Karpas-422 (cell line): ENCODE data around the gene HPCA. TPM values are rescaled to one million over a fixed set of nuclear protein-coding genes. Genes with fewer than 3 reads are reported as not detected.
A peak's percentile ranks its signal among the peaks of the same experiment; 100 is the strongest.

Experiments used
- DNase-seq: peaks from one replicate; pipeline ENCODE4 v3.0.0-alpha.2; 2015
- H2AFZ ChIP-seq: fragments of 200-600 bp; sonication (generic); 2 replicates; pipeline ENCODE4 v1.6.1; 2014; ENCODE audit warnings: antibody characterized with exemption, low read length, mixed read lengths
- H3K27ac ChIP-seq: fragments of 200-600 bp; sonication (generic); 2 replicates; pipeline ENCODE4 v1.5.1; 2014; ENCODE audit warnings: mild to moderate bottlenecking, low read length, moderate library complexity
- H3K27me3 ChIP-seq: fragments of 200-600 bp; sonication (generic); 2 replicates; pipeline ENCODE4 v1.6.1; 2014; ENCODE audit warnings: low read length, mixed read lengths
- H3K36me3 ChIP-seq: fragments of 200-600 bp; sonication (generic); 2 replicates; pipeline ENCODE4 v1.6.1; 2014; ENCODE audit warnings: low read length, mixed read lengths; ENCODE audit not compliant: insufficient read depth
- H3K4me1 ChIP-seq: fragments of 200-600 bp; sonication (generic); 2 replicates; pipeline ENCODE4 v1.6.1; 2014; ENCODE audit warnings: mild to moderate bottlenecking, low read length, mixed read lengths
- H3K4me2 ChIP-seq: fragments of 200-600 bp; sonication (generic); 2 replicates; pipeline ENCODE4 v1.6.1; 2014; ENCODE audit warnings: low read length, low read depth, mild to moderate bottlenecking; ENCODE audit not compliant: poor library complexity, severe bottlenecking
- H3K4me3 ChIP-seq: fragments of 200-600 bp; sonication (generic); 2 replicates; pipeline ENCODE4 v1.5.1; 2014; ENCODE audit warnings: mild to moderate bottlenecking, antibody characterized with exemption, low read length, mixed read lengths
- H3K79me2 ChIP-seq: fragments of 200-600 bp; sonication (generic); 2 replicates; pipeline ENCODE4 v1.6.1; 2014; ENCODE audit warnings: mild to moderate bottlenecking, low read length, mixed read lengths
- H3K9ac ChIP-seq: fragments of 200-600 bp; sonication (generic); 2 replicates; pipeline ENCODE4 v1.6.0; 2014; ENCODE audit warnings: low read length
- H3K9me2 ChIP-seq: fragments of 200-600 bp; sonication (generic), shearing (Covaris generic); replicated peaks from 2 replicates; pipeline ENCODE4 v1.6.0; 2014; ENCODE audit warnings: mild to moderate bottlenecking, low read length, moderate library complexity; ENCODE audit not compliant: insufficient read depth
- H3K9me3 ChIP-seq: fragments of 300-700, 200-600 bp; sonication (generic); 2 replicates; pipeline ENCODE4 v1.6.1; 2014; ENCODE audit warnings: low read length, mixed read lengths
- H4K20me1 ChIP-seq: fragments of 200-600 bp; sonication (generic); 2 replicates; pipeline ENCODE4 v1.6.1; 2014; ENCODE audit warnings: mild to moderate bottlenecking, antibody characterized with exemption, low read length, low read depth; ENCODE audit not compliant: insufficient read depth
- total RNA-seq: library from RNA; depleted of rRNA; stranded (reverse); fragments of >200 nt; shearing (Covaris generic); gene quantifications from 2 replicates; pipeline ENCODE4 v1.2.3, GENCODE V29; 2014; ENCODE audit warnings: low replicate concordance; rRNA removed

HPCA gene
- not detected in 2 replicates for total RNA-seq

DNA sequence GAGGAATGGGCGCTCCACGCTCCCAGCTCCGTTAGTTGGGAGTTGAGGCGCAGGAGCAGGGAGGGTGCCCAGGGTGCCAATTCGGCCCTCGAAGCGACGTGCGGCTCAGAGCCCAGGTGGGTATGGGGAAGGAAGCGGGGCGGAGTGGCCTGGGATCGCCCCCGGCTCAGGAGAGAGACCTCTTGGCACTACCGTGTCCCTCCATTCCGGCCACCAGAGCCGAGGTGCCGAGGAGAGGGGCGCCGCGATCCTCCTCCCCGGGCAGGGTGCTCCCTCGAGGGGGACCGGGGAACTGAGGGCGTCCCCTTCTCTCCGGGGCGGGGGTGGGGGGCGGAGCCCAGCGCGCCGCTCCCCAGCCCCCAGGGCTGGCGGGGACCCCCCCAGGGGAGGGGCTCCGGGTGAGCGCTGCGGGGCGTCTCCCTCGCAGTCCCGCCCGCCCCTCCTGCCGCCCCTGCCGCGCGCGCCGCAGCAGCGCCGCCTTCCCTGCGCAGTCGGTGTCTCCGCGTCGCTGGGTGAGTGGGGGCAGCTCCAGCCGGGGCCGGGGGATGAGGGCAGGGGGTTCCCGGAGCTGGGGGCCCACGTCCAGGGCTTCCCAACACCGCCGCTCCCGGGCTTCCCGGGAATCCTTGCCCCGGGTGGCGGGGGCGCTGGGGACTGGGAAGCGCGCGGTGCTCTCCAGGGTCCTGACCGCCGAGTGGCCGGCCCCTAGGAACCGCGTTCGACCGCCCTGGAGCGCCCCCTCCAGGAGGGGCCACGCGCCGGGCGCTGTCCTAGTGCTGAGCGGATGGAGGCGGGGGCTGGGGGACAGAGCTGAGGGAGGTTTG, at the start of gene HPCA:
HPCA (plus strand) TSS at position 488 of the 824 bp plus-strand sequence. CDS start 2,408 bp downstream, outside the sequence.
- H3K36me3 ChIP-seq: no peaks in the 10 kb centered on the region
- no peak within 1 kb of the TSS for H3K4me3 ChIP-seq
- no peaks in the 10 kb centered on the region for H3K9me3 ChIP-seq
- no peak within 1 kb of the TSS for H2AFZ ChIP-seq
- H3K4me1 ChIP-seq: peaks cover 10% of the 10 kb centered on the region
- H3K4me2 ChIP-seq: peak within 1 kb of the TSS; percentile 32
- no peaks in the 10 kb centered on the region for H3K27me3 ChIP-seq
- H4K20me1 ChIP-seq: 0 out of 2 replicates have a peak, but pooled peaks cover 19% of the 10 kb centered on the region
- no peak within 1 kb of the TSS for H3K9ac ChIP-seq
- H3K27ac ChIP-seq: no peak within 1 kb of the TSS
- H3K9me2 ChIP-seq: no peaks in the 10 kb centered on the region
- H3K79me2 ChIP-seq: no peaks in the 10 kb centered on the region
- peak; percentile 83 for DNase-seq

DNA sequence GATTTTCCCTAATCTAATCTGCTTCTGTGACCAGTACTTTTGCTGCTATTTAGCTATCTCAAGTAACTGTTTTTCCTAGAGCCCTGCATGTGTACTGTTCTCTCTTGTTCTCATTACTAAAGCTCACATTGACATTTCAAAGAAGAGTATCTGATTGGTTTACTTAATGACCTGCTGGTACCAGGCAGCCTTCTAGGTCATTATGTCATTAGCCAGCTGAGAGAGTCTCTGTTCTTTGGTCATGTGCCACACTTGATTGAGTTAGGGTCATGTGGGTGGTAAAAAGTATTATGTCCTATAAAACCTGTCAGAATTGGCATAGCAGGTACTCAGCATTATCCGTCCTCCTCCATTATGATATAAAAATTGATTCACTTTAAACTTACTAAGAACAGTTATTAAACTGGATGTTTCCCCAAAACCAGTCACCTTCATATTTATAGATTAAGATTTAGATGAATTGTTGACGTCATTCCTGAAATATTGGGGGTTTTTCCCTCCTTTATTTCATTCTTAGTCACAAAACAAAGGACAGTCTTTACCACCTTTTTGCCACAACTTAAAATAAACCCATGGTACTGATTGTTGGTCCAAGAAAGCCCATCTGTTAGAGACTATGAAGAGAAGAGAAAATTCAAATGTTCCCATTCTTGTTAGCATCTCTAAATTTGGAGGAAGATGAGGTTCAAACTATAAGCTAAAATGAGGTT, 37.8 kb upstream of the HPCA start:
- Histone ChIP-seq H3K36me3 (peaks cover 10% of the 10 kb centered on the region), H3K4me1 (no peaks in the 10 kb centered on the region), H3K27ac (no peak overlapping the region), H2AFZ (no peak overlapping the region), H3K79me2 (peaks cover 4% of the 10 kb centered on the region; the same call in 1 of the 2 replicates), H3K9ac (no peak overlapping the region), H4K20me1 (no peaks in the 10 kb centered on the region), H3K4me3 (no peak overlapping the region), H3K9me2 (no peaks in the 10 kb centered on the region), H3K27me3 (no peaks in the 10 kb centered on the region), H3K4me2 (no peak overlapping the region), H3K9me3 (no peaks in the 10 kb centered on the region)
- no peak for DNase-seq

DNA sequence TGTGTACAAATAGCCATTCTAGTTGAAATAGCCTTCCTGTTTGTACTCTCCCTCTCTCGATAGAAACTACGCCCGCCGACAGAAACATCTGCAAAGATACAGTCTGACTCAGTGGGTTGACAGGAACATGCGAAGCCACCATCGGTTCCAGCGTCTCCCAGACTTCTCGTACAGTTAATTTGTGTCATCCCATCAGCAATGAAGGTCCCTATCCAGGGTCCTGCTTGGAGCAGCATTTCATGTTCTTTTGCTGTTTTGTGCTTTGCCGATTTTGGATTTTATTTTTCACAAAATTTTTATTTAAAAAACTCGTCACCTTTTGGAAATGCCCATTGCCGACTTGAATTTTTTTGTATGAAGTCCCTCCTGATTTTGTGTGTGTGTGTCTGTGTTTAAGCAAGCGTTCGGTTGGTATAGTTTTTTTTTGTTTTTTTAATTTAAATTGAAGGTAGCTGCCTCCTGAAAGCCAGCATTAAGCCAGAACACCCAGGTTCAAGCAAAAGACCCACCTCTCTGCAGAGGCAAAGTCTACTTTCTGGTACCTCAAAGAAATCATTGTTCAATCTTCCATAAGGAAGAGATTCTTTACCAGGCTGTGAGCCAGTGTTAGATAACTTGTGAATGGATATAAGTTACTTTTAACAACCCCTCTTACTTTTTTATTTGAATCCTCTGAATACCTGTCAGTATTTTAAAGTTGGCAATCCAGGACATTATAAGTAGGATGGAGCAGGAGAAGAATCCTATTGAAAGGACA, 30.3 kb upstream of the HPCA start:
- no peak overlapping the region for H3K9ac ChIP-seq
- H3K27ac ChIP-seq: no peak overlapping the region
- no peak overlapping the region for H3K4me3 ChIP-seq
- H3K4me1 ChIP-seq: no peaks in the 10 kb centered on the region
- H2AFZ ChIP-seq: no peak overlapping the region
- no peaks in the 10 kb centered on the region for H4K20me1 ChIP-seq
- no peaks in the 10 kb centered on the region for H3K9me3 ChIP-seq
- 0 out of 2 replicates have a peak, but pooled peaks cover under 1% of the 10 kb centered on the region for H3K79me2 ChIP-seq
- peaks cover 7% of the 10 kb centered on the region; the same call in 1 of the 2 replicates for H3K36me3 ChIP-seq
- no peak overlapping the region for H3K4me2 ChIP-seq
- no peak for DNase-seq
- no peaks in the 10 kb centered on the region for H3K9me2 ChIP-seq
- H3K27me3 ChIP-seq: no peaks in the 10 kb centered on the region

DNA sequence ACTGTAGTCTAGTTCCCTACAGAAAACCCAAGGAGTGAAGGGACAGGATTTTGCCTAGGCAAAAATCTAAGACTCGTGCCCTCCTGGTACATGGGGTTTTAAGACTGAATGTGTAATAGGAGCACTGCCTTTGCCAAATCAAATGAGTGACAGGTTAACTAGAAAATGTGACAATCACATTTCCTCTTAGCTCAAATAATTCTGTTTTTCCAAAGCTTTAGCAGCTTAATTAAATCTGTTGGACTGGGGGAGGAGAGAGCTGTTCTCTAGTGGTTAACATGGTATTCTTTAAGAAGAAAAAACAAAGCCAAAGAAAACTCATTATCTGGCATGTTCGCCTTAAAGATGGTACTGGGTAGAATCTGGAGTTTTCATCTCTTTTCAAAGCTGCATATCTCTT, 28.2 kb upstream of the HPCA start:
- Histone ChIP-seq H3K9me2 (no peaks in the 10 kb centered on the region), H3K27ac (no peak overlapping the region), H4K20me1 (no peaks in the 10 kb centered on the region), H3K4me2 (no peak overlapping the region), H3K9me3 (no peaks in the 10 kb centered on the region), H3K4me1 (no peaks in the 10 kb centered on the region), H3K36me3 (peaks cover 7% of the 10 kb centered on the region; the same call in 1 of the 2 replicates), H3K79me2 (no peaks in the 10 kb centered on the region), H3K9ac (no peak overlapping the region), H3K4me3 (no peak overlapping the region), H3K27me3 (no peaks in the 10 kb centered on the region), H2AFZ (no peak overlapping the region)
- DNase-seq: no peak

DNA sequence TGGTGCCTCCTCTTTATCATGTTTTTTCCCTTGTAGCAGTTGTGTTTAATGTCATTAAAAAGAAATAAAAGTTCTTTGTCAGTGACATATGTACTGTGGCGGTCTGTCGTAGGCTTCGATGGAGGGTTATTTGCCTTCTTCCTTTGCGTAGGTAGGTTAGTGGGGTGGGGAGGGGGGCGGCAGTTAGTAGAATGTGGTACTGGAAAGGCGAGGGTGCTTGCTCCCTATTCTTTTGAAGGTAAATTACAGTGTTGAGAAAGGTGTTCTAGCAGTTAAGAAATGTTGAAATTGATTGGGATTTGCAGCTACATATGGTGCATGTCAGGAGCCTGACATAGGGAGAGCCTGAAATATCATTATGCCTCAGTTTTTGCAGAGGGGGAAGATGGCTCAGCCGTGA, 27.5 kb upstream of the HPCA start:
- Histone ChIP-seq H3K4me3 (no peak overlapping the region), H4K20me1 (no peaks in the 10 kb centered on the region), H3K9ac (no peak overlapping the region), H3K36me3 (peaks cover 6% of the 10 kb centered on the region; the same call in 1 of the 2 replicates), H3K27me3 (no peaks in the 10 kb centered on the region), H2AFZ (no peak overlapping the region), H3K79me2 (no peaks in the 10 kb centered on the region), H3K27ac (no peak overlapping the region), H3K4me2 (no peak overlapping the region), H3K9me2 (no peaks in the 10 kb centered on the region), H3K4me1 (no peaks in the 10 kb centered on the region), H3K9me3 (no peaks in the 10 kb centered on the region)
- DNase-seq: no peak

DNA sequence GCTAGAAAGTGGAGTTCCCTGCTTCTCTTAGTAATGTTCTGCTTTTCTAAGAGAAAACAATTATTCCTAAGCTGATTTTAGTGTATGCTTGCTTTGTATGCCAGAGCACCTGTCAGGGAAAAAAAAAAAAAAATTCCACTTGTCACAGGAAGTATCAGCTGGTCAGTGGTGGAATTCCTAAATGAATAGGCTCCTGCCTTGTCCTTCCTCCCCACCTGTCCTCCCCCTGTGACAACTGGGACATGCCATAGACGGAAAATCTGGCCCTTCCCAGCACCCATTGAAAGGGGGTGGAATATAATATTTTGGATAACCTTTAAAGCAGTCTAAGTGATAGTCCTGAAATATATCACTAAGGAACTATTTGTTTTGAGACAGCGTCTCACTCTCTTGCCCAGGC, 26.4 kb upstream of the HPCA start:
- H3K4me1 ChIP-seq: no peaks in the 10 kb centered on the region
- no peak overlapping the region for H3K9ac ChIP-seq
- peaks cover 3% of the 10 kb centered on the region; the same call in 1 of the 2 replicates for H3K36me3 ChIP-seq

DNA sequence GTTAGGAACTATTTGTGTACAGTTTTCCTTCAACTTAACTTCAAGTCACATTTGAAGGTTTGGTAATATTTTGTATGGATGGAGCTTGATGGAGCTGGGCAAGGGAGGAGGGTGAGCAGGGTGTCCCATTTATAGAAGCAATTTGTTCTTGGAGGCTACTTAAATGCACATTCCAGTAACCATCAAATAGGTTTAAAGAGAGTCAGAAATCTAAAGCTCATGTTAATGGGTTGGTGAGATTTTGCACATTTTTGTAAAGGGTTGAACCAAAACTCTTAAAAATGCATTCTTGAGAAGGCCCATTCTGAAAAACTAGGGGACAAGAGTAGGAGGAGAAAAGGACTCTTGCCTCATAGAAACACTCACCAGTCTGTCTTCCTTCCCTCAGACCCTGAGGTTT, 25.7 kb upstream of the HPCA start:
- no peak overlapping the region for H2AFZ ChIP-seq
- H3K79me2 ChIP-seq: no peaks in the 10 kb centered on the region
- H4K20me1 ChIP-seq: no peaks in the 10 kb centered on the region
- no peaks in the 10 kb centered on the region for H3K27me3 ChIP-seq
- no peaks in the 10 kb centered on the region for H3K4me1 ChIP-seq
- no peak for DNase-seq
- H3K4me2 ChIP-seq: no peak overlapping the region
- H3K36me3 ChIP-seq: peaks cover 3% of the 10 kb centered on the region; the same call in 1 of the 2 replicates
- H3K27ac ChIP-seq: no peak overlapping the region
- no peak overlapping the region for H3K9ac ChIP-seq
- no peaks in the 10 kb centered on the region for H3K9me3 ChIP-seq
- H3K9me2 ChIP-seq: no peaks in the 10 kb centered on the region
- no peak overlapping the region for H3K4me3 ChIP-seq

More for the DNA sequence above, 26.4 kb upstream of the HPCA start:
- H3K4me3 ChIP-seq: no peak overlapping the region
- H4K20me1 ChIP-seq: no peaks in the 10 kb centered on the region
- H3K27ac ChIP-seq: no peak overlapping the region
- H3K79me2 ChIP-seq: no peaks in the 10 kb centered on the region
- H3K9me3 ChIP-seq: no peaks in the 10 kb centered on the region
- no peaks in the 10 kb centered on the region for H3K27me3 ChIP-seq
- no peak for DNase-seq
- H2AFZ ChIP-seq: no peak overlapping the region
- H3K9me2 ChIP-seq: no peaks in the 10 kb centered on the region
- no peak overlapping the region for H3K4me2 ChIP-seq
